ENCODE data around the gene ZNF428. TPM values are rescaled to one million over a fixed set of nuclear protein-coding genes. Genes with fewer than 3 reads are reported as not detected.
"Not testable (repeated sequence)": the region's sequence is repeated elsewhere in the genome, so short reads cannot be mapped to it uniquely, and the experiment has no call there.

ZNF428 gene
- total and polyA plus RNA-seq, 2 donors from 2014 or later = 44.3 to 95.4 TPM

DNA sequence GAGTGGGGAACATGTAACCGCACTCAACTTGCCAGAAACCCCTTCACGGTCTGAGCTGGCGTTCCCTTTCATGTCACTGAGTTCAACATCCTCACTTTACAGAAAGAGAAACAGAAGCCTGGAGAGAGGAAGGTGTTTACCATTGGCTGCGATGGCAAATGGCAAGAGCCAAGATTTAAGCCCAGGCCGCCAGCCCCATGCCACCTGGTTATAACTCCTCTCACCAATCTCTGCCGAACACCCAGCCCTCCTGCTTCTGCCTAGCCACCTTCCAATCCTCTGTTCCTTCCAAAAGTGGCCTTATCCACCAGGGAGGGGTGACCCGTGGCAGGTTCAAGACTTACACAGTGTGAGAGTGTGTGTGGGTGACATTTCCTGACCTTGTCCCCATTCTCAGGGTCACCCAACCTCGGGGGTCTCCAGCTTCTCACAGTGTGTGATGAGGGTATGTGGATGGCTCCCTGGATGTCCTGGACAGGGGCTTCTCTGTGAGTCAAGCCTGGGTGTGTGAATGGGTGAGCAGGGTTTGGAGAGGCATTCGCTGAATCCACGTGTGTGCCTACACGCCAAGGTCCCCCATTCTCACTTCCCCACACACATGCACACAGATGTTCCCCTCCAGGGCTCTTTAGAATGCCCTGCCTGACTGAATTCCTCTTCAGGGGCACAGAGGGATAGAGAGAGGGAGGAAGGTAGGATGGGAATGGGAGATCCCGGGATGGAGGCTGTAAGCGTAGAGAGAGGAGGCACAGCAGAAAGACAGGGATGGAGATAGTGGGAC lies 19.0 kb upstream of the ZNF428 start:
- no peak for FAIRE-seq
- TF ChIP-seq CTCF (IDR thresholded peaks at IDR 0.05; ENCODE audit: borderline replicate concordance, extremely low read depth, insufficient read depth) = no peak
- H3K36me3 ChIP-seq (ENCODE audit: control insufficient read depth in 2 of 3, insufficient read depth in 3 of 3, low read length in 3 of 3) = no peaks in the 10 kb centered on the region
- H3K27me3 ChIP-seq (ENCODE audit: control insufficient read depth, insufficient read depth, low read length) = no peaks in the 10 kb centered on the region
- no peak for DNase-seq
- H3K4me1 ChIP-seq (ENCODE audit: control insufficient read depth in 2 of 3, insufficient read depth in 2 of 3, low read depth in 1 of 3, low read length in 3 of 3) = peaks cover 0 to 14% (median 4%) of the 10 kb centered on the region in 3 donors
- peak overlapping the region in 2 of 3 donors; percentile 59 to 68 for H3K4me3 ChIP-seq (ENCODE audit: low read length in 3 of 3)
- no peaks in the 10 kb centered on the region for H3K9me3 ChIP-seq (ENCODE audit: control insufficient read depth in 2 of 3, insufficient read depth in 1 of 3, low read length in 3 of 3)
- H3K27ac ChIP-seq (ENCODE audit: low read depth in 2 of 2, low read length in 2 of 2) = no peak overlapping the region
- H3K9ac ChIP-seq (ENCODE audit: low read length in 3 of 3) = peak overlapping the region in 1 of 3 donors; percentile 69
- intact Hi-C loops (cut with DNase I) = no loop called here

GRCh38 chr19:43636121-43636683 lies 16.8 kb upstream of the ZNF428 start:
- no peak for TF ChIP-seq CTCF (IDR thresholded peaks at IDR 0.05; ENCODE audit: borderline replicate concordance, extremely low read depth, insufficient read depth)
- no peaks in the 10 kb centered on the region for H3K27me3 ChIP-seq (ENCODE audit: control insufficient read depth, insufficient read depth, low read length)
- no peaks in the 10 kb centered on the region for H3K36me3 ChIP-seq (ENCODE audit: control insufficient read depth in 2 of 3, insufficient read depth in 3 of 3, low read length in 3 of 3)
- peak in 3 of 5 donors; percentile 26 to 66 (median 55) for DNase-seq
- H3K9me3 ChIP-seq (ENCODE audit: control insufficient read depth in 2 of 3, insufficient read depth in 1 of 3, low read length in 3 of 3) = no peaks in the 10 kb centered on the region
- H3K4me1 ChIP-seq (ENCODE audit: control insufficient read depth in 2 of 3, insufficient read depth in 2 of 3, low read depth in 1 of 3, low read length in 3 of 3) = peaks cover 0 to 14% (median 4%) of the 10 kb centered on the region in 3 donors
- FAIRE-seq = no peak
- intact Hi-C loops (cut with DNase I) = no loop called here
- H3K9ac ChIP-seq (ENCODE audit: low read length in 3 of 3) = no peak overlapping the region
- no peak overlapping the region for H3K4me3 ChIP-seq (ENCODE audit: low read length in 3 of 3)
- H3K27ac ChIP-seq (ENCODE audit: low read depth in 2 of 2, low read length in 2 of 2) = peak overlapping the region in 1 of 2 donors; percentile 17

DNA sequence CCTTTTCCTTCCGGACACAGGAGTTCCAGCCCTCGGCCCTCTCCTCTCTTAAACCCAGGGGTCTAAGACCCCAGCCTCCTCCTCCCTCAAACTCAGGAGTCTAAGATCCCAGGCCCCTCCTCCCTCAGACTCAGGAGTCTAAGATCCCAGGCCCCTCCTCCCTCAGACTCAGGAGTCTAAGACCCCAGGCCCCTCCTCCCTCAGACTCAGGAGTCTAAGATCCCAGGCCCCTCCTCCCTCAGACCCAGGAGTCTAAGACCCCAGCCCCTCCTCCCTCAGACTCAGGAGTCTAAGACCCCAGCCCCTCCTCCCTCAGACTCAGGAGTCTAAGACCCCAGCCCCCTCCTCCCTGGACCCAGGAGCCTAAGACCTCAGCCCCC lies 16.1 kb upstream of the ZNF428 start:
- peak overlapping the region; percentile 17 to 57 for H3K27ac ChIP-seq (ENCODE audit: low read depth in 2 of 2, low read length in 2 of 2)
- FAIRE-seq = not testable (repeated sequence)

GRCh38 chr19:43634872-43635560 lies 15.6 kb upstream of the ZNF428 start:
- Histone ChIP-seq H3K27me3 (ENCODE audit: control insufficient read depth, insufficient read depth, low read length) (no peaks in the 10 kb centered on the region), H3K9ac (ENCODE audit: low read length in 3 of 3) (peak overlapping the region in 1 of 3 donors; percentile 58), H3K27ac (ENCODE audit: low read depth in 2 of 2, low read length in 2 of 2) (peak overlapping the region; percentile 54 to 57), H3K4me1 (ENCODE audit: control insufficient read depth in 2 of 3, insufficient read depth in 2 of 3, low read depth in 1 of 3, low read length in 3 of 3) (peaks cover 0 to 8% (median 4%) of the 10 kb centered on the region in 3 donors), H3K36me3 (ENCODE audit: control insufficient read depth in 2 of 3, insufficient read depth in 3 of 3, low read length in 3 of 3) (no peaks in the 10 kb centered on the region), H3K9me3 (ENCODE audit: control insufficient read depth in 2 of 3, insufficient read depth in 1 of 3, low read length in 3 of 3) (no peaks in the 10 kb centered on the region), H3K4me3 (ENCODE audit: low read length in 3 of 3) (peak overlapping the region; percentile 26 to 46 (median 39))
- DNase-seq (peak in 4 of 5 donors; percentile 61 to 78 (median 71)), FAIRE-seq (no peak)
- TF ChIP-seq CTCF (IDR thresholded peaks at IDR 0.05; ENCODE audit: borderline replicate concordance, extremely low read depth, insufficient read depth) = no peak
- intact Hi-C loops (cut with DNase I) = no loop called here

More for the DNA sequence above, 16.1 kb upstream of the ZNF428 start:
- peaks cover 0 to 14% (median 4%) of the 10 kb centered on the region in 3 donors for H3K4me1 ChIP-seq (ENCODE audit: control insufficient read depth in 2 of 3, insufficient read depth in 2 of 3, low read depth in 1 of 3, low read length in 3 of 3)
- peak overlapping the region in 1 of 3 donors; percentile 58 for H3K9ac ChIP-seq (ENCODE audit: low read length in 3 of 3)
- peak in 1 of 5 donors; percentile 31 for DNase-seq
- H3K4me3 ChIP-seq (ENCODE audit: low read length in 3 of 3) = peak overlapping the region in 1 of 3 donors; percentile 6
- H3K27me3 ChIP-seq (ENCODE audit: control insufficient read depth, insufficient read depth, low read length); intact Hi-C loops (cut with DNase I); H3K36me3 ChIP-seq (ENCODE audit: control insufficient read depth in 2 of 3, insufficient read depth in 3 of 3, low read length in 3 of 3); H3K9me3 ChIP-seq (ENCODE audit: control insufficient read depth in 2 of 3, insufficient read depth in 1 of 3, low read length in 3 of 3): not testable (repeated sequence)

Data from kidney (tissue), 14 donors.